Kasumi-1 (cell line): ENCODE measurements around the gene LRRC34.

Source experiments
- DNase-seq, 2 experiments: peaks; one replicate each; lab custom pipeline; 2025; lab: John Stamatoyannopoulos, UW

Gene LRRC34

GRCh38 chr3:169812332-169813235 is at the start of gene LRRC34, which contains the start of gene LRRIQ4:
LRRC34 (minus strand) TSS chr3:169812904; CDS start chr3:169812548, 356 bp downstream.
LRRIQ4 (plus strand) TSS chr3:169812870; CDS start chr3:169821922, 9,052 bp downstream.
- peak; percentile 91 to 92 for DNase-seq

- DNase-seq = no peak
Observed at GRCh38 chr3:169861871-169862270, 49.2 kb upstream of the LRRC34 start.

GRCh38 chr3:169857811-169858210 is 45.1 kb upstream of the LRRC34 start:
- DNase-seq = no peak

GRCh38 chr3:169855514-169855913 is 42.8 kb upstream of the LRRC34 start:
- no peak for DNase-seq

- DNase-seq = no peak
Observed at GRCh38 chr3:169850618-169851017, 37.9 kb upstream of the LRRC34 start.

GRCh38 chr3:169848741-169849140 is 36.0 kb upstream of the LRRC34 start:
- no peak for DNase-seq

- DNase-seq = no peak
Observed at GRCh38 chr3:169847896-169848295, 35.2 kb upstream of the LRRC34 start.

- DNase-seq = no peak
Observed at GRCh38 chr3:169846458-169847193, 33.9 kb upstream of the LRRC34 start.

GRCh38 chr3:169842960-169843359 is 30.3 kb upstream of the LRRC34 start:
- DNase-seq = peak; percentile 33 to 55

GRCh38 chr3:169841171-169841570 is 28.5 kb upstream of the LRRC34 start:
- no peak for DNase-seq

GRCh38 chr3:169838511-169839030 is 25.9 kb upstream of the LRRC34 start:
- no peak for DNase-seq

- DNase-seq = no peak
Observed at GRCh38 chr3:169836942-169837275, 24.2 kb upstream of the LRRC34 start.

- no peak for DNase-seq
Observed at GRCh38 chr3:169836078-169836941, 23.6 kb upstream of the LRRC34 start.

GRCh38 chr3:169835533-169835932 is 22.8 kb upstream of the LRRC34 start:
- DNase-seq = no peak

- DNase-seq = no peak
Observed at GRCh38 chr3:169827712-169828111, 15.0 kb upstream of the LRRC34 start.

GRCh38 chr3:169825316-169825715 is 12.6 kb upstream of the LRRC34 start:
- no peak for DNase-seq

- no peak for DNase-seq
Observed at GRCh38 chr3:169822983-169823382, 10.3 kb upstream of the LRRC34 start.

GRCh38 chr3:169822540-169822939 is 9.8 kb upstream of the LRRC34 start:
- no peak for DNase-seq

- DNase-seq = no peak
Observed at GRCh38 chr3:169822091-169822490, 9.4 kb upstream of the LRRC34 start.

GRCh38 chr3:169818316-169818715 is 5.6 kb upstream of the LRRC34 start:
- DNase-seq = no peak

- no peak for DNase-seq
Observed at GRCh38 chr3:169815590-169816150, 3.0 kb upstream of the LRRC34 start.
